HL-60 (cell line): Measurements from ENCODE around the gene SLC16A12.

Experiments
- GABPA ChIP-seq: IDR thresholded peaks from 2 replicates; pipeline ENCODE4 v1.6.1; 2012; ENCODE audit warnings: low read depth
- POLR2AphosphoS5 ChIP-seq: IDR thresholded peaks from 2 replicates; pipeline ENCODE4 v1.6.1; 2012; ENCODE audit warnings: low read depth
- TF ChIP-seq, protein P1 (sequence below): IDR thresholded peaks from one replicate; pipeline ENCODE4 v1.5.1; 2011; ENCODE audit warnings: low read length, control low read depth, inconsistent platforms; ENCODE audit not compliant: insufficient read depth

DNA sequence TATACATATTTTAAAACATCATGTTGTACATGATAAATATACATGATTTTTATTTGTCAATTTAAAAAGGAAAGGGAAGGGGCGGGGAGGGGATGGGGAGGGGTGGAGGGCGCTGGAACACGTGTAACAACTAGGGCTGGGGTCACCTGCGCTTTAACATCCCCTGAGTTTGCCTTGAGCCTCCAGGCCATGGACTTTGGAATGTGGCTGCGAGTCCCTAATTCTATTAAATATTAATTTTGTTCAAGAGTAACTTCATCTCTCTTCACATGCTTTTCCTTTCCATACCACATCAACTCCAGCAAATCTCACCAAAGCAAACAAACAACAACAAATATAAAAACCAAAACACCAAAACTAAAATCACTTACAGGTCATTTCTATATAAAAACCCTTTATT is 110.4 kb downstream of the SLC16A12 start:
- TF ChIP-seq, protein P1, sequence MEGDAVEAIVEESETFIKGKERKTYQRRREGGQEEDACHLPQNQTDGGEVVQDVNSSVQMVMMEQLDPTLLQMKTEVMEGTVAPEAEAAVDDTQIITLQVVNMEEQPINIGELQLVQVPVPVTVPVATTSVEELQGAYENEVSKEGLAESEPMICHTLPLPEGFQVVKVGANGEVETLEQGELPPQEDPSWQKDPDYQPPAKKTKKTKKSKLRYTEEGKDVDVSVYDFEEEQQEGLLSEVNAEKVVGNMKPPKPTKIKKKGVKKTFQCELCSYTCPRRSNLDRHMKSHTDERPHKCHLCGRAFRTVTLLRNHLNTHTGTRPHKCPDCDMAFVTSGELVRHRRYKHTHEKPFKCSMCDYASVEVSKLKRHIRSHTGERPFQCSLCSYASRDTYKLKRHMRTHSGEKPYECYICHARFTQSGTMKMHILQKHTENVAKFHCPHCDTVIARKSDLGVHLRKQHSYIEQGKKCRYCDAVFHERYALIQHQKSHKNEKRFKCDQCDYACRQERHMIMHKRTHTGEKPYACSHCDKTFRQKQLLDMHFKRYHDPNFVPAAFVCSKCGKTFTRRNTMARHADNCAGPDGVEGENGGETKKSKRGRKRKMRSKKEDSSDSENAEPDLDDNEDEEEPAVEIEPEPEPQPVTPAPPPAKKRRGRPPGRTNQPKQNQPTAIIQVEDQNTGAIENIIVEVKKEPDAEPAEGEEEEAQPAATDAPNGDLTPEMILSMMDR: no peak
- TF ChIP-seq POLR2AphosphoS5 (no peak), GABPA (no peak)
